Fibroblast of mammary gland (primary cell): ENCODE results near the gene TMEM191B.
"Not testable (repeated sequence)": the region's sequence is repeated elsewhere in the genome, so short reads cannot be mapped to it uniquely, and the experiment has no call there.

ENCODE experiments used
- DNase-seq: peaks from one replicate; pipeline ENCODE4 v3.0.0-alpha.2; 2010; ENCODE audit warnings: low read depth
- H3K4me3 ChIP-seq: 2 replicates; pipeline ENCODE4 v1.5.1; 2011; ENCODE audit warnings: low read depth, mild to moderate bottlenecking, low read length, moderate library complexity; ENCODE audit not compliant: control insufficient read depth

Gene TMEM191B

GRCh38 chr22:18527752-18528596, at the start of gene TMEM191B:
Gene TMEM191B (plus strand): TSS chr22:18527802. CDS start chr22:18527981, 179 bp downstream.
- not testable (repeated sequence) for DNase-seq
- peak within 1 kb of the TSS; percentile 37 for H3K4me3 ChIP-seq

- not testable (repeated sequence) for H3K4me3 ChIP-seq, DNase-seq
These were observed 31.4 kb upstream of the TMEM191B start for GRCh38 chr22:18496227-18496626.

GRCh38 chr22:18511327-18511726, 16.3 kb upstream of the TMEM191B start:
- not testable (repeated sequence) for H3K4me3 ChIP-seq, DNase-seq

- not testable (repeated sequence) for DNase-seq, H3K4me3 ChIP-seq
These were observed 15.2 kb upstream of the TMEM191B start for GRCh38 chr22:18512378-18512777.

GRCh38 chr22:18513454-18513853, 14.1 kb upstream of the TMEM191B start:
- H3K4me3 ChIP-seq, DNase-seq: not testable (repeated sequence)

- H3K4me3 ChIP-seq, DNase-seq: not testable (repeated sequence)
These were observed 9.5 kb upstream of the TMEM191B start, which contains the start of gene GGTLC3 for GRCh38 chr22:18518061-18518460. Gene GGTLC3 (minus strand): TSS chr22:18518161. CDS start chr22:18517897, 264 bp downstream.

GRCh38 chr22:18522762-18523161, 4.8 kb upstream of the TMEM191B start:
- H3K4me3 ChIP-seq, DNase-seq: not testable (repeated sequence)

GRCh38 chr22:18523328-18523727, 4.3 kb upstream of the TMEM191B start:
- not testable (repeated sequence) for H3K4me3 ChIP-seq, DNase-seq

GRCh38 chr22:18528597-18529415, 1.2 kb downstream of the TMEM191B start:
- DNase-seq = peak; percentile 82
- peak overlapping the region; percentile 37 for H3K4me3 ChIP-seq

- not testable (repeated sequence) for H3K4me3 ChIP-seq, DNase-seq
These were observed 2.0 kb downstream of the TMEM191B start for GRCh38 chr22:18529416-18530145.

- not testable (repeated sequence) for DNase-seq, H3K4me3 ChIP-seq
These were observed 6.0 kb downstream of the TMEM191B start for GRCh38 chr22:18533633-18534032.

- H3K4me3 ChIP-seq, DNase-seq: not testable (repeated sequence)
These were observed 6.7 kb downstream of the TMEM191B start for GRCh38 chr22:18534315-18534714.

GRCh38 chr22:18539994-18540393, 12.4 kb downstream of the TMEM191B start:
- H3K4me3 ChIP-seq, DNase-seq: not testable (repeated sequence)

GRCh38 chr22:18543400-18543799, 15.8 kb downstream of the TMEM191B start:
- not testable (repeated sequence) for DNase-seq, H3K4me3 ChIP-seq

GRCh38 chr22:18544615-18545014, 17.0 kb downstream of the TMEM191B start:
- DNase-seq, H3K4me3 ChIP-seq: not testable (repeated sequence)

GRCh38 chr22:18549458-18550179, 22.0 kb downstream of the TMEM191B start:
- H3K4me3 ChIP-seq, DNase-seq: not testable (repeated sequence)

- H3K4me3 ChIP-seq, DNase-seq: not testable (repeated sequence)
These were observed 23.4 kb downstream of the TMEM191B start for GRCh38 chr22:18551046-18551445.
